OCI-LY3 (cell line): ENCODE measurements around the gene RACGAP1.

Experiments
- H2AFZ ChIP-seq: fragments of 200-600, 300-600 bp; shearing (Covaris generic); 2 replicates; pipeline ENCODE4 v1.6.0; 2014; ENCODE audit warnings: antibody characterized with exemption, low read depth, low read length
- H3K27ac ChIP-seq: fragments of 200-600, 300-600 bp; sonication (generic); 2 replicates; pipeline ENCODE4 v1.5.1; 2014; ENCODE audit warnings: mild to moderate bottlenecking, low read length, moderate library complexity, mixed read lengths
- H3K27me3 ChIP-seq: fragments of 200-600, 300-600 bp; sonication (generic); 2 replicates; pipeline ENCODE4 v1.6.1; 2014; ENCODE audit warnings: low read depth, low read length, mixed read lengths
- H3K36me3 ChIP-seq: fragments of 200-600, 300-600 bp; sonication (generic); replicated peaks from 2 replicates; pipeline ENCODE3; 2014; ENCODE audit warnings: low read depth, low read length, mixed read lengths
- H3K4me1 ChIP-seq: fragments of 300-600, 200-600 bp; sonication (generic); 2 replicates; pipeline ENCODE4 v1.6.1; 2014; ENCODE audit warnings: low read length, mixed read lengths
- H3K4me2 ChIP-seq: fragments of 200-600, 300-600 bp; sonication (generic); 2 replicates; pipeline ENCODE4 v1.6.1; 2014; ENCODE audit warnings: low read length, mixed read lengths
- H3K4me3 ChIP-seq: fragments of 300-600, 200-600 bp; sonication (generic); 2 replicates; pipeline ENCODE4 v1.5.1; 2014; ENCODE audit warnings: antibody characterized with exemption, mild to moderate bottlenecking, low read length, moderate library complexity
- H3K79me2 ChIP-seq: fragments of 300-600, 200-600 bp; shearing (Covaris generic); 2 replicates; pipeline ENCODE4 v1.6.1; 2014; ENCODE audit warnings: mild to moderate bottlenecking, low read length, mixed read lengths
- H3K9ac ChIP-seq: fragments of 300-600, 200-600 bp; shearing (Covaris generic); 2 replicates; pipeline ENCODE4 v1.6.0; 2014; ENCODE audit warnings: mild to moderate bottlenecking, low read length, moderate library complexity
- H3K9me3 ChIP-seq: fragments of 200-600, 300-600 bp; shearing (Covaris generic); 2 replicates; pipeline ENCODE4 v1.6.1; 2014; ENCODE audit warnings: low read length, mixed read lengths; ENCODE audit not compliant: insufficient read depth
- H4K20me1 ChIP-seq: fragments of 200-600, 300-600 bp; sonication (generic); 2 replicates; pipeline ENCODE4 v1.6.1; 2016; ENCODE audit warnings: low read length, mixed read lengths; ENCODE audit not compliant: insufficient read depth
- CTCF ChIP-seq: fragments of 200-600, 300-600 bp; sonication (generic); IDR thresholded peaks from 2 replicates; pipeline ENCODE4 v1.5.1; 2014; ENCODE audit warnings: antibody characterized with exemption, low read length, low read depth
- EZH2phosphoT487 ChIP-seq: fragments of 200-600 bp; shearing (Covaris generic); IDR thresholded peaks from 2 replicates; pipeline ENCODE4 v1.6.1; 2018; ENCODE audit warnings: antibody characterized with exemption, mixed run types, low read depth

The RACGAP1 gene

GRCh38 chr12:49979791-49980190 is 45.5 kb downstream of the RACGAP1 start:
- peaks cover 4% of the 10 kb centered on the region for H3K36me3 ChIP-seq
- no peak overlapping the region for H3K4me2 ChIP-seq
- H3K9ac ChIP-seq: no peak overlapping the region
- H3K27ac ChIP-seq: no peak overlapping the region
- no peak overlapping the region for H3K4me3 ChIP-seq
- TF ChIP-seq EZH2phosphoT487 (no peak), CTCF (no peak)
- H4K20me1 ChIP-seq: no peaks in the 10 kb centered on the region
- no peaks in the 10 kb centered on the region for H3K9me3 ChIP-seq
- H3K4me1 ChIP-seq: no peaks in the 10 kb centered on the region
- no peaks in the 10 kb centered on the region for H3K79me2 ChIP-seq
- H3K27me3 ChIP-seq: no peaks in the 10 kb centered on the region
- H2AFZ ChIP-seq: no peak overlapping the region

- H3K4me2 ChIP-seq: no peak overlapping the region
- no peaks in the 10 kb centered on the region for H4K20me1 ChIP-seq
- H3K36me3 ChIP-seq: peaks cover under 1% of the 10 kb centered on the region
- no peak overlapping the region for H3K4me3 ChIP-seq
- H3K9ac ChIP-seq: no peak overlapping the region
- no peak overlapping the region for H3K27ac ChIP-seq
- H3K79me2 ChIP-seq: no peaks in the 10 kb centered on the region
- no peaks in the 10 kb centered on the region for H3K4me1 ChIP-seq
- no peaks in the 10 kb centered on the region for H3K9me3 ChIP-seq
- H3K27me3 ChIP-seq: no peaks in the 10 kb centered on the region
- H2AFZ ChIP-seq: no peak overlapping the region
- TF ChIP-seq EZH2phosphoT487: no peak
- TF ChIP-seq CTCF: no peak
Observed at GRCh38 chr12:49979016-49979586, 46.2 kb downstream of the RACGAP1 start.

- no peak overlapping the region for H3K9ac ChIP-seq
- H3K27me3 ChIP-seq: no peaks in the 10 kb centered on the region
- TF ChIP-seq EZH2phosphoT487: no peak
- no peak for TF ChIP-seq CTCF
- no peak overlapping the region for H3K27ac ChIP-seq
- no peaks in the 10 kb centered on the region for H3K36me3 ChIP-seq
- no peaks in the 10 kb centered on the region for H3K79me2 ChIP-seq
- no peaks in the 10 kb centered on the region for H4K20me1 ChIP-seq
- no peaks in the 10 kb centered on the region for H3K4me1 ChIP-seq
- H3K9me3 ChIP-seq: no peaks in the 10 kb centered on the region
- no peak overlapping the region for H3K4me2 ChIP-seq
- no peak overlapping the region for H2AFZ ChIP-seq
- H3K4me3 ChIP-seq: no peak overlapping the region
Observed at GRCh38 chr12:49978125-49978524, 47.2 kb downstream of the RACGAP1 start.

GRCh38 chr12:49976557-49976956 is 48.7 kb downstream of the RACGAP1 start:
- Histone ChIP-seq H3K4me3 (no peak overlapping the region), H3K9me3 (no peaks in the 10 kb centered on the region), H3K36me3 (no peaks in the 10 kb centered on the region), H3K4me1 (no peaks in the 10 kb centered on the region), H2AFZ (no peak overlapping the region), H3K27ac (no peak overlapping the region), H3K27me3 (peaks cover 5% of the 10 kb centered on the region; the same call in 1 of the 2 replicates), H3K9ac (no peak overlapping the region), H3K79me2 (no peaks in the 10 kb centered on the region), H3K4me2 (no peak overlapping the region), H4K20me1 (no peaks in the 10 kb centered on the region)
- TF ChIP-seq CTCF: no peak
- no peak for TF ChIP-seq EZH2phosphoT487
